GM19324 (cell line): ENCODE data around the gene KRTDAP.
A peak's percentile ranks its signal among the peaks of the same experiment; 100 is the strongest.
"Not testable (repeated sequence)": the region's sequence is repeated elsewhere in the genome, so short reads cannot be mapped to it uniquely, and the experiment has no call there.

Experiments used
- ATAC-seq: cut with Tn5 transposase; IDR thresholded peaks from one replicate; pipeline ENCODE4 v1.9.1; 2021; ENCODE audit warnings: mild to moderate bottlenecking, moderate library complexity; ENCODE audit not compliant: unreplicated experiment, low FRiP score

The KRTDAP gene

DNA sequence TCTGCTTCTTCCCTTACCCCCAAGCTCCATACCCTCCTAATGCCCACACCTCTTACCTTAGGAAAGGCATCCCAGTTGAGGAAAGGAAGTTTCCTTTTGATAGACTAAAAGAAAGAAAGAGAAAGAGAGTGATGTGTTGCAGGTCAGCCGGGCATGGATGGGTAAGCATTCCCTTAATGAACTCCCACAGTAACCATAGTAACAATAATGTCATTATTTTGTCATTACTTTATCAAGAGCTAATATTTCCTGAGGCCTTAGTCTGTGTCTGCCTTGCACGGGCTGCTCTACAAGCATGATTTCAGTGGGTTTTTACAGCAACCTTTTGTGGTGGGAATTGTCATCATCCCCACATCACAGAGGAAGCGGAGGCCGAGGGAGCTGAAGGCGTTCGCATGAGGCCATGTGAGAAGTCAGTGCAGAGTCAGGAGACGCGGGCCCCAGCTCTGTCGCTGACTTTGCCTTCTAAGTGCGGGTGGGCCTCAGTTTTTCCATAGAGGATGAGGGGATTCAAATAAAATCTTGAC, 2.5 kb downstream of the KRTDAP start:
- ATAC-seq, result no peak

DNA sequence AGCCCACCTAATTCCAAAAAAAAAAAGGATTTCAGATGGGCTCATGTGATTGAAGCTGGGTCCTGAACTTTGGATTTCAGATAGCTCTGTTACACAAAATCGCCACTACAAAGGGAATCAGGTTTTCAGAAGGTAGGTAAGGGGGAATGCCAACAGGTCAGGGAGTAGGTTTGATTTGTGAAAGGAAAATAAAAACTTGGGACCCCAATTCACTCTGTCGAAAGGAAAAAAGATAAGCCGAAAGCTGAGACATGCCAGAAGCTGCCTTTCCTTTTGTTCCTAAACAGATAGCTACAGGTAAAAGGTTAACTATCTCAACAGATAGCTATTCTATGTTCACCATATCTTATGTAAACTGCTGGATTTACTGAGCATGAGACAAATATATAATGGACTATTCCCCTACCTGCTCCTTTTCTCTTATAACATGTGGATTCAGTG, 4.0 kb downstream of the KRTDAP start:
- no peak for ATAC-seq

DNA sequence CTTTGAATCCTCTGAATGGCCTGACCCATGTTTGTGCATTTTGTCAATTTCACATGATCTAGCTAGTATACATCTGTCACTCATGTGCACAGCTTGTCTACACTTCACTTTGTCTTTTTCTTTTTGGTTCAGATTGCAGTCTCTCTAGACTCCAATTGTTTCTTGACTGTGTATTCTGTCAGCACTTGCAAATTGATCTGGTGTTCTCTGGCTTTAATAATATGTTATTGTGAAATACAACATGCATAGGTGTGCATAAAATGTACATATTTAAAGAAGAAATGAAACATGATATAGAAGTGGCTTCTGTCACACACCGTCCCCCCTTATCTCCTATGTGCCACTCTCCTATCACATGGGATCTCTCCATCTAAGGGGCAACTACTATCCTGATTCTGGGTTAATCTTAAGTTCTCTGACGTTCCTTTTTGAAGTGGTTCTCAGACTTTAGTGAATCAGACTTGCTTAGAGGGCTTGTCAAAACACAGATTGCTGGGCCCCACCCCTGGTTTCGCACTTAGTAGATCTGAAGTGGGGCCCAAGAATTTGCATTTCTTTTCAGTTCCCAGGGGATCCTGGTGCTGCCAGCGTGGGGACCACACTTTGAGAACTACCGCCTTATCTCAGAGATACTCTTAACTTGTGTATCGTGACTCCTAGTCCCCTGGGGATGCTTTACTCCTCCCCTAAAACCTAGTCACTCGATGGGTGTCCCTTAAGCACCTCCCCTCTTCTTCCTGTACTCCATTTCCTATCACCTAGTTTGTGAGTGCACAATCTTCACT, 5.8 kb downstream of the KRTDAP start:
- ATAC-seq, result no peak

DNA sequence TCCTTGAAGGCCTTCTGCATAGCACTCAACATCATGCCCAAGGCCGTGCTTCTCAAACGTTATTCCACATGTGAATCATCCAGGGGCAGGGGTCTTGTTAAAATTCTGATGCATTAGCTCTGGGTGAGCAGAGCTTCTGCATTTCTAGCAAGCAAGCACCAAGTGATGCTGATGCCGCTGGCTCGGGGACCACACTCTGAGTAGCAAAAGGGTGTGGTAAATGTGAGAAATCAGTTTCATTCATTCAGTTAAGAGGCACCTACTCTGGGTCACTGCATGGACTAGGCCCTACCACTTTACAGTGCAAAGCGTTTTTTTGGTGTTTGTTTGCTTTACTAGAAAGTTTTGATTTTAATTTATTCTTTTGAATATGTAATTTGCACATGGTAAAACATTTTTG, 7.2 kb downstream of the KRTDAP start:
- no peak for ATAC-seq

DNA sequence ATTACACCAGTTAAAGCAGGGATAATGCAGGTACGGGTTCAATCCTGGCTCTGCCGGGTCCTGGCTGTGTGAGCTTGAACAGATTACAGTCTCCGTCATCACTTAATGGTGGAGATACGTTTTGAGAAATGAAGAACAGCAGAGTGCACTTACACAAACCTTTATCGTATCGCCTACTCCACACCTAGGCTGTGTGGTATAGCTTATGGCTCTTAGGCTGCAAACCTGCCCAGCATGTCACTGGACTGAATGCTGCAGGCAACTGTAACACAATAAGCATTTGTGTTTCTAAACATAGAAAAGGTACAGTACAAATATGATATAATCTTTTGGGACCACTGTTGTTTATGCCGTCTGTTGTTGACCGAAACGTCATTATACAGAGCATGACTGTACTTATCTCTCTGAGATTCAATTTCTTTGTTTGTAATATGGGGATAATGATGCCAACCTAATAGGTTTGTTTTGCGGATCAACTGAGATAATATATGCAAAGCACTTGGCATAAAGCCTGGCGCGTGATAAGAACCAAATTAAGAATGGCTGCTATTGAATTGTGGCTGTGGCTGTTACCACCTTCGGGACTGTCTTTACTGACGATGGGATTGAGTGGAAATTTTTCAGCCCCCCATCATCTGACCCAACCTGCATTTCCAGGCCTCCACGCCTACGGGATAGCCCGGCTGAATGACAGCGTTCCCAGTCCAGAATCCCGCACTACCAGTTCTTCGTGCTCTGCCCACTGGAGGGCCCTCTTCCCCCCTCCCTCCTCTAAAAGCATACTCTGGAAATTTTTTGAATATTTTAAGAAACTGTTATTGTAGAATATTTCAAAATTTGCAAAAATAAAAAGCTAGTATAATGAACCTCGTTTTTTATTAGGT, 11.2 kb downstream of the KRTDAP start:
- no peak for ATAC-seq

DNA sequence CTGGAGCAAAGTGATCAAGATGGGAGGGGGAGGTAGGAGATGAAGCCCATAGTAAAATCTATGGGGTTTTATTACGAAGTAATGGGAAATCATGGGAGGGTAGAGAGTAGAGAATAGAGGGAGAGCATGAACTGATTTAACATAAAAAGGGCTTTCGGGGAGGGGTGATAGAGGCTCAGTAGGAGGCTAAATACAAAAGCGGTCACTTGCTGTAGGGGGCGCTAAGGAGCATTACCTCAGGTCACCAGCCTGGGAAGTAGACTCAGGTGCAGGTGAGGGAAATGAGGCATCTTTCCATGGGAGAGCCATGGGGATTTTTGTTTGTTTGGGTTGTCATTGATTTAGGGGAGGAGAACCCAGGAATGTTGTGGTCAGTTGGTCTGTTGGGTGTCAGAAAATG, 14.1 kb downstream of the KRTDAP start:
- no peak for ATAC-seq

DNA sequence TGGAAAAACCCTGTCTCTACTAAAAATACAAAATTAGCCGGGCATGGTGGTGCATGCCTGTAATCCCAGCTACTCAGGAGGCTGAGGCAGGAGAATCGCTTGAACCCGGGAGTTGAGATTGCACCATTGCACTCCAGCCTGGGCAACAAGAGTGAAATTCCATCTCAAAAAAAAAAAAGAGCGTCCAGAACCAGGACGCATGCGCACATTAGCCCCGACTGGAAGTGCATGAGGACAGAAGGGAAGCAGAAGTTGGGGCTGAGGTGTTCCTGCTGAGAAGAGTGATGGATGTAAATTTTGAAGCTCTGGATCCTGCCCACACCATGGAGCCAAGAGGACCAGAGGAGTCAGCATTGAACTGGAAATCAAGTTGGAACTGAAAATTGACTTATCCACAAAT, 15.7 kb downstream of the KRTDAP start:
- ATAC-seq, result not testable (repeated sequence)

DNA sequence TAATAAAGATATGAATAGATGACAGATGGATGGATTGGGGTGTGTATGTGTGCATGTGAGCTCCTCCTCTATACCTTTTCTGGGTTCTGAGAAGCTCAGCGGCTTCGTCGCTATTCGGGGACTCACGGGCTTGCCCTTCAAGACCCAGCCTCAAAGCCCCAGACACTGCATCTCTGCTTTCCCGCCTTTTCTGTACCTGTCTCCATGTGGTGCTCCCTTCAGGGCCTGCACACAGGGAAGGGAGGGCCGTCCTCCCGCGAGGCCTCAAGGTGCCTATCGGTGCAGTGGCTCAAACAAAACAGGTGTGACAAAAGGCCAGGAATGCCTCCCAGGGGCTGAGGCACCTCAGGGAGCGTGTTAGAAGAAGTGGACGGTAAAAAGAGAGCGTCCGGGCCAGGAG, 16.2 kb downstream of the KRTDAP start:
- ATAC-seq, result no peak

DNA sequence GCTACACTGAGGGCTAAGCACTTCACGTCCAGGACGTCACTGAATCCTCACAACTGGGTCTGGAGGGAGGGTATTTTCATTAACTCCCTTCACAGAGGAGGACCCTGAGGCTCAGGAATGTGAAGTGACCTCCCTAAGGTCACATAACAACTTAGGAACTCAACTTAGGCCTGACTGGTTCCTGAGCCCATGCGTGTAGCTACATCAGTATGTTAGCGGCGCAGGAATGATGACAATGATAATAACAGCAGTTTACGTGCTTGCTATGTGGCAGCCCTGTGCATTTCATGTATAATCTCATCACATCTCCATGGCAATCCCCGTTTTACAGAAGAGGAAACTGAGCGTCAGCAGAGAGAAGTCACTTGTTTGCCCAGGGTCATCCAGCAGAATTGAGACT, 18.3 kb downstream of the KRTDAP start:
- no peak for ATAC-seq

DNA sequence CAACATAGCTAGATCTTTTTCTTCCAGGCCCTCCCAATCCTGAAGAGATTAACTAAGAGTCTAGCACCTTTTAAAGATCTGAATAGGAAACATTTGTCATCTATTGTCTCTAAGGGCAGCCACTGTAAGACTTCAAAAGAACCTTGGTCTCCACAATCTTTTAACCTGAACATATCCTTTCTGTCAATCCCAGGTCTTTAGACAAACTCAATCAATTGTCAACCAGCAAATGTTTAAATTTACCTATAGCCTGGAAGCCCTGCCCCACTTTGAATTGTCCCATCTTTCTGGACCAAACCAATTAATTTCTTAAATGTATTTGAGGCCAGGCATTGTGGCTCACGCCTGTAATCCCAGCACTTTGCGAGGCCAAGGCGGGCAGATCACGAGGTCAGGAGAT, 19.2 kb downstream of the KRTDAP start:
- not testable (repeated sequence) for ATAC-seq

DNA sequence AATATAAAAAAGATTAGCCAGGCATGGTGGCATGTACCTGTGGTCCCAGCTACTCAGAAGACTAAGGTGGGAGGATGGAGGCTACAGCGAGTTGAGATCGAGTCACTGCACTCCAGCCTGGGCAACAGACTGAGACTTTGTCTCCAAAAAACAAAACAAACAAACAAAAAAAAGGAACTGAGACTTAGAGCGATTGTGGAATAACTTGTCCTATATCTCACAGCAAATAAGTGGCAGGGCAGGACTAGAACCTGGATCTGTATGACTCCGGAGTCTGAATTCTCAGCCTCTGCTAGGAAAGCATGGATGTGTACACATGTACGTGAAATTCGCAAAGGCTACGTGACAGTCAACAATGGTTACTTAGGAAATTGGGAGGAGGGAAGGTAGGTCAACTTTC, 20.1 kb downstream of the KRTDAP start:
- ATAC-seq, result no peak

DNA sequence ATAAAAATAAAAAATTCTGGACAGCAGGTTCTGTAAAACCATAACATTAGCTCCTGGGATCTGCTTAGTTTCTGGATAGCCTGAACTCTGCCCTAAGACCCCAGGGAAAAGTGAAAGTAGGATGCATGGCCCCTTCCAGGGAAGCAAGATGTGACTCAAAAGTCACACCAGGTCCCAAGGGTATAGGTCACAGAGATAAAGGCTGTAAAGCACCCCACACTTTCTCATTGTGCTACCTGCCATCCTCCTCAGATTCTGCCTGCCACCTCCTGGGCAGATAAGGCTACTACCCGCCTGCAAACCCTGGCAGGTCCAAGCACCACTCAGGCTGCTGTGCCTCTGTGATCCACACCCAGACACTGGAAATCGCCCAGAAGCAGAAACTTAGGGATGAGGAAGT, 21.6 kb downstream of the KRTDAP start:
- peak; percentile 60 for ATAC-seq

DNA sequence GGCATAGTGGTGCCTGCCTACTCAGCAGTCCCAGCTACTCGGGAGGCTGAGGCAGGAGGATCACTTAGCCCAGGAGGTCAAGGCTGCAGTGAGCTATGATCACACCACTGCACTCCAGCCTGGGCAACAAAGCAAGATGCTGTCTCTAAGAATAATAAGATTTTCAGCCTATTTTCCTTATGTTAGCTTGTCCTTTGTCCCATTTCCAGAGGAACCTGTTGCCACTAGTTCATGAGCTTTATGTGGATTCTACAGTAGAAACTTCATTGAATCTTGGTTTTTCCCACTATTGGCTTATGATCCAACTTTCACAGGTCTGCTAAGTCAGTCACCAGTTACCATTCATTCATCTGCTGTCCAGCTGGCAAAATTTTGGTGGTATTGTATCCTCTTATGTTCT, 24.0 kb downstream of the KRTDAP start:
- ATAC-seq, result no peak

DNA sequence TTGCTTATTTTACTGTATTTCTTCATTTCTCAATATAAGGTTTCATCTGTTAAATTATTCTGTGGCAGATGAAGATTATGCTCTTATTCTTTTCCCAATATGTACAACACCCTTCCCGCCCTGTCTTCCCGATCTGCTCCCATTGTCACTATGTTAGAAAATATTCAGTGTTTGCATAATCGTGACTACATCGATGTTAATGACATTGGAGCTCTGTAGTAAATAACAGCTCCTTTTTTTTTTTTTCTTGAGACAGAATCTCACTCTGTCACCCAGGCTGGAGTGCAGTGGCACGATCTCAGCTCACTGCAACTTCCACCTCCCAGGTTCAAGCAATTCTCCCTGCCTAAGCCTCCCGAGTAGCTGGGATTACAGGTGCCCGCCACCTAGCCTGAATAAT, 27.3 kb downstream of the KRTDAP start:
- ATAC-seq, result not testable (repeated sequence)

DNA sequence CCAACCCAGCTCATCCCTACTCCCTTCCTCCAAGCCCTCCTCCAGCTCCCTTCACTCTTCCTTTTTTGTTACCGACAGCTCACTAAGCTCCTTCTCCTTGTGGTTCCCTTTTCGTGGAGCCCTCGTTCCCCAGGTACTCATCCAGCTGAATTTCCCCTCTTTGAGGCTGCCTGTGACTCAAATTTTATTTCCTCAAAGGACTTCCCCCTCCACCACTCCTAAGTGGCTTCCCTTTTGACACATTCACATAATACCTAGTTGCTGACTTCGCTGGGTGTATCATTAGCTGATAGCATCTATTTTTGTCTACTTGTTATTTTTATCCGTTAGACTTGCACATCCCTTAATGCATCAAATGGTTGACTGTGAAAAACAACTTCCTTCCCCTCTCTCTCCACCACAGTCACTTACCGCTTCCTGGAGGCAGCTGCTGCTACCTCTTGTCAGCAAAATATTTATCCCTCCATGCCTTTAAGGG, 27.7 kb downstream of the KRTDAP start:
- peak; percentile 61 for ATAC-seq

DNA sequence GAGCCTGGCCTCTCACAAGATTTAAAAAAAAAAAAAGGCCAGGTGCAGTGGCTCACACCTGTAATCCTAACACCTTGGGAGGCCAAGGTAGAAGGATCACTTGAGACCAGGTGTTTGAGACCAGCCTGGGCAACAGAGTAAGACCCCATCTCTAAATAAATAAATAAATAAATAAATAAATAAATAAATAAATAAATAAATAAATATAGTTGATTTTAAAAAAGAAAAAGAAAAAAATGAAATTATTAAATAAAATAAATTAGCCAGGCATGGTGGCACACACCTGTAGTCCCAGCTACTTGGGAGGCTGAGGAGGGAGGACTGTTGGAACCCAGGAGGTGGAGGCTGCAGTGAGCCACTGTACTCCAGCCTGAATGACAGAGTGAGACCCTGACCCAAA, 28.5 kb downstream of the KRTDAP start:
- ATAC-seq, result not testable (repeated sequence)

DNA sequence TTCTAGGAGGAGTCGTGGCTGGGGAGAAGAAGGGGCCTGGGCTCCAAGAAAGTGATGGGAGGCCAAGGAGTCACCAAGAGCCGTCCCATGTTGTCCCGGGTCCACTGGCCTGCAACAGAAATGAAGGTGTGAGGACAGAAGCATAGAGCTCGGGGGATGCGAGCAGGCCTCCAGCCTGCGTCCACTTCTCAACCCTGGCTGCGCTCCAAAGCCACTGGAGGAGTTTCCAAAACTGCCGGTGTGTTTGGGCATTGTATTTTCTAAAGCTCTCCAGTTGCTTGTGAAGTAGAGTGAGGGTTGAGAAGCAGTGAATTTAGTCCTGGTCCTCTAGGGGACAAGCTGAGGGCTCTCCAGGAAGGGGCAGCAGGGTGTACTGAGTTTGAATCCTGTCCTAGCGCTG, 29.2 kb downstream of the KRTDAP start:
- ATAC-seq, result no peak

DNA sequence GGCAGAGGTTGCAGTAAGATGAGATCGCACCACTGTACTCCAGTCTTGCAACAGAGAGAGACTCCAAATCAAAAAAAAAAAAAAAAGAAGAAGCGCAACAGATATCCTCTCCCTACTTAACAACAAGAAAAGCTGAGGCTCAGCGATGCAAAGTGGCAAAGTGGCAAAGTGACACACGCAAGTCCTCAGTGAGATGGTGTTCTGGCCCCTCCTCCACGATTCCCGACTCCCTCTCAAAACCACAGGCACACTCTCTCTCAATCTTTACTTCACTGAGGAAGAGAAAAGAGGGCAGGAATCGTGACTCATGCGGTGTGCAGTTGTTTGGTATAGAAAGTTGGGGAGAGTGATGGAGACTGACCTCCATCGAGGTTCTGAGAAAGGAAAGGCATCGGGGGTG, 29.7 kb downstream of the KRTDAP start:
- ATAC-seq, result no peak

DNA sequence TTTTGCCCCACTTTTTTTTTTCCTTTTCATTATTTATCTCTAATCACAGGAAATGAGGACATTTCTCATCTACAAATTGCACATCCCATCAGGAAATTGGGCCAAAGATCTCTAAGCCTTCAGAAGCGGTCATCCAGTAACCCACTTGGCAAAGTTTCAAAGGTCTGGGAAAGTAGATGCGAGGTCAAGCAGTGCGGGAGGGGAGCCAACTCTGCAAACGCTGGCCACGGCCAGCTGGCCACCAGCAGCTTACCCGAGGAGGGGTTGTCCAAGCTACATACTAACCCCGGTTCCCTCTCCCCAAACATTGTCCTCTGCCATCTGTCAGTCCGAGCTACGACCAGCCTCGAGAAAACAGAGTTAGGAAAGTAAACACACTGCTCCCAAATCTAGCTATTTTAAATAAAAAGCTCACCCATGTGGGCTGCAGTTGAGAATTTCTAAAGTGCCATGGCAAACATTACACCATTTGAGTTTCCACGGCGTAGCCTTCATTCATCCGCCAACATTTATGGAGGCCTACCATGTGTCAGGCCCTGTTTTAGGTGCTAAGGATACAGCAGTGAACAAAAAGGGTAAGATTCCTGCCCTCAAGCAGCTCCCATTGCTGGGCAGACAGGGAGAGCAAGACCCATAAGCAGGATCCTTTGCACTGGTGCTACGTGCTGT, 30.7 kb downstream of the KRTDAP start:
- ATAC-seq, result no peak

DNA sequence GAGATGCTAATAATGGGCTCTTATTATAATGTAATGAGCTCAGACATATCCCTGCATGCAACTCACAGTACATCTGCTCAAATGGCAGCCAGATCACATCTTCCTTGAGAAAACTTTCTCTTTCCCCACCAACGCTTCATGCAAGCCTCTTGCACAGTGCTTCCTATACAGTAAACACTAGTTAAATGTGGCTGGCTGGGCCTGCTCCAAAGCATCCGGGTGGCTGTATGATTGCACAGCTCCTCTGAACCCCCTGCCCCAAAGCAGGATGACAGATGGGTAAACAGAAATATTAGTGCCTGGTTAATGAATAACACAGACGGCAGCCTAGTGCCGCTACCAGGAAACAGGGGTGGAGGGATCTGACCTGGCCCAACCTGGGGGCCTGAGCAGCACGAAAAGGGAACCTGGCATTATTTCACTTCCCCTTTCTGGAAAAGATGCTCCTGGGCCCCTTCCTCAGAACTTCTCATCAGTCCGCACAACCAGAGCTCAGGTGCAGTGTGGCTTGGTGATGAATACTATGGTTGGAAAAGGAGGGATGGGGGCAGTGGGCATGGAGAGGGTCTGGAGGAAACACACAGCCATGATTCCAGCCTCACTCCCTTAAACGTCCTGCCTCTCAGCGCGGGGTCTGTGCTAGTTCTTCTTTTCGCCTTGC, 31.4 kb downstream of the KRTDAP start:
- no peak for ATAC-seq
